DMS53 (cell line): ENCODE results near the gene HOXC6.

ENCODE experiments used
- DNase-seq: peaks from one replicate; lab custom pipeline; 2025; lab: John Stamatoyannopoulos, UW

The HOXC6 gene

DNA sequence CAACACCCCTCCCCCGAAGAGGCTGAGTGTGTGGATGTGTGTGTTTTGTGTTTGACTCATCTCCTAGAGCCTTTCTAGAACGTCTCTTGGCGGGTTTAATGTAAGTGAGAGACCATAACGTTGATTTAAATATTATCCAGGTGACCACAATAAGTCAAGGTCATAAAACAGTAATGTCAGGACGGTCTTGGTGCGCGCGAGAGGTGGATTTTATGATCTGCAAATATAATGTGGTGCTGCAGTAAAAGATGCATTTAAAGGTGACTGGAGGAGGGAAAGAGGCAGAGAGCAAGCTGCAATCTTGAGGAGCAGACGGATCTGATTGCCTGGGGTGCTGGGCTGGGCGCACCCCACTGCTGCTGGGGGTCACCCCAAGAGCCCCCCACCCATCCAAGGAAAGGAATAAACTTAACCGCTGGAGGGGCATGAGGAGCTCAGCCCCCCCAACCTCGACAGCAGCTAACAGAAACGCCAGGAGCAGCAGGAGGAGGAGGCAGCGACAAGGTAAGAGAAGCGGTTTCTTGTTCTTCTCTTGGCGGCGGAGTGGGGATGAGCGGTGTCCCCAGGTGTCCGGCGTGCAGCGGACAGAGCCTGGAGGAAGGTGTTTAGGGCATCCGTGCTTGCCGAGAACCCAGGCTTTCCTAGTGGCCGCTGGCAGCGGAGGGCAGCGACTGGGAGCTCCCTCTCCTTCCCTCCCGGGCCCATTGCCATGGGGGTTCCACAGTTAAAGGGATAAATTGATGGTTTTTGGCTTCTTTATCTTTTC is 37.7 kb upstream of the HOXC6 start:
- no peak for DNase-seq

DNA sequence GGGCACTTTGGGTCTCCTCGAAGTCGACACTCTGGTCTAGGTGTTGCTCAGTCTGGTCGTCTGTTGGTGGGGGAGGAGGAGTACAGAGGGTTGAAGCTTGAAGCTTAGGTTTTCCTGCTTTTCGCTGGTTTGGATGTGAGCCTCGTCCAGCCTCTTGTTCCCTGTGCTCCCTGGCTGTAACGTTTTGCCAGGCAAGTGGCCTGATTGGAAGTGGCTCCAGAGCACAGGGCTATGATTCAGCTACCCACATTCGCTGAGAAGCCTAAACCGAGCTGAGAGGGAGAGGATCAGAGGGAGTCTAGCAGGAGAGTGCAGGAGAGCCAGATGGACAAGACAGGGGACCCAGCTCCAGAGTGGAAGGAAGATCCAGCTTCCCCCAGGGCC is 37.2 kb upstream of the HOXC6 start:
- DNase-seq = no peak

DNA sequence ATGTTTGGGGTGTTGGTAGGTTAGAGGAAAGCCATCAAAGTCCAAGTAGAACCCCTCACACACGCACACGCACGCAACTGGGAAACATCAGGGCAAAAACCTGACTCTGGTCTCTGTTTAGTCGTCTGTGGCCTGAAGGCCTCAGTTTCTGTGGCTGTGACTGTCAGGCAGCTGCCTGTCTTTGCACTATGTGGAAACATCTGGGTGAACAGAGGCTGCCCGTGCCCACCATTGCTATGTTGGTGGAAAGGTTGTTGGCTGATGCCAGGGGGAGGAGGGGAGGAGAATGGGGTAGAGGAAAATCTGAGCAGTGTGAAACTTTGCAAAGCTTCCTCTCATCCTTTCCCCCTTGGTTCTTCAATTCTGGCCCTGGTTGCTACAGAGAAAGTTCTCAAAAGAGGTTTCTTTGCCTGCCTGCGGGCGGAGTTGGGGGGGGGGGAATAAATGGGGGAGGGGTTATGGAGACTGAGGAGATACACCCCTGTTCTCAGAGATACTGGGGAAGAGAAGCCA is 35.8 kb upstream of the HOXC6 start:
- DNase-seq = no peak

DNA sequence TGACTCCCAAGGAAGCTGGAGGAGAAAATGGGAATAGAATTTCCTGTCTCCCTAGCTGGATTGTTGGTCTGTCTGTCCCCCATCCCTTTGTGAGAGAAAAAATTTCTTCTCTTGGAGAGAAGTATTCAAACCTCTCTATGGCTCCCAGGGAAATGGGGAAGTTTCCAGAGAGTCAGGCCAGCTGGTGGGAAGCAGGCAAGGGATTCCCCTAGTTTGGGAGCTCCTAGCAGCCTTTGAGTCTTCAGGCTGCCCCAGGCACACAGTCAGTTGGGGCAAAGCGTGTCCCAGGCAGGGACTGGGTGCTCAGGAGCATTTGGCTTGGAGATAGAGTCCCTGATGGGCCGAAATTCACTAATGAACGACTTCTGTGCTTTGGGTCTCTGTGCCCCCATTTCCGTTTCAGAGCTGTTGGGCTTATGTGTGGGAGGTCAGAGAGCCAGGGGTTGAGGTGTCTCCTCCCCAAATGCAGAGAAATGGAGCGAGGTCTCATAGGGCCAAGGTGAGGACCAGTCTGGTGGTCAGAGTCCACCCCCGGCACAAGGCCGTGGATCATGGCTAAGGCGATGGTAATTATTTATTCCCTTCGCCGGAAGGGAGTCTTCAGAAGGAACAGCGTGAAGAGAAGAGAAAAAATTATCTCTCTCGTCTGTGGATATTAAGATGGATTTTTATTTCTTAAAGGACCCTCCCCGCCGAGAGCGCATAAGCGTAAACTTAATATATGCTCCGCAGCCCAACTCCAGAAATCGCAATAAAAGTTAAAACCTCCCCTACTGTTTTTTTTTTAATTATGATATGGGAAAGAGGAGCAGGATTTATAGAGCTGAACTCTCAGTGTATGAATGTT is 34.9 kb upstream of the HOXC6 start:
- DNase-seq = no peak

DNA sequence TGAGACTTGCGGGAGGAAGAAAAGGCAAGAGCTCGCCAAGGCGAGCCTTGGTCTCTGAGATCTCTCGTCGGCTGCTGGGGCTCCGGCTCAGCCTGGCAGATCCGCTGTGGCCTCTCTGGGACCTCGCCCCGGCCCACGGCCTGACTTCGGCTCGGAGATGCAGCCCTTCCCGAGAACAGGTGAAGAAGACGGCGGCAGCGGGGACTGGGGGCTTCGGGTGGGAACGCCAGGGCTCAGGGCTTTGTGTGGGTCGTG is 34.3 kb upstream of the HOXC6 start:
- no peak for DNase-seq

DNA sequence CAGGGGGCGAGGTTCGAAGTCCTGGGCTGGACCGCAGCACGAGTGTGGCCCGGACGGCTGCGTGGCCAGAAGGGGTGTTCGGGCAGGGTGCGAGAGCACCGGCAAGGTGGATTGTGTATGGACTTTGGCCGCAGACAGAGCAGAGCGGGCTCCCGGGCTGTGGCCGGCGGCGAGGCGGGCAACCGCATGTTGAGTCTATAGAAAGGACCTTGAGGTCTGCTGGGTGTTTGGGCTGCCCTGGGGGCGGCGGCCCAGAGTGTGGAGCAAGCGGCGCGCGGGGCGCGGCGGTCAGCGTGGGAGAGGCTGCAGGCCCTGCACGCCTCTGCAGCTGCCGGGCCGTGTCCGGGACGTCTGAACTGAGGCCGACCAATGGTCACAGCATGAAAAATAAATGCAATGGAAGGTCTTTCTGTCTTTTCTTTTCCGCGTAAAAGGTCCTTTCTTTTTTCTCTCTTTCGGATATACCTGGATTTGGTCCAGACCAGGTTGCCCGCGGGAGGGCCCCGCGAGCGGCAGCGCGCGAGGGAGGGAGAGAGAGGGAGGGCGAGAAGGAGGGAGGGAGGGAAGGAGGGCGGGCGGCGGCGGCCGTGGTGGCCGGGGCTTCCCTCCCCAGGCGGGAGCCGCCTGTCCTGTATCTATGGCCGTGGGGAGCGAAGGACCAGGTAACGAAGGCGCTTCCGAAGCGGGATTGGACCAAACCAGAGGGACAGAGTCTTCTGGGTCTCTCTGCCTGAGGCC is 33.8 kb upstream of the HOXC6 start:
- no peak for DNase-seq

DNA sequence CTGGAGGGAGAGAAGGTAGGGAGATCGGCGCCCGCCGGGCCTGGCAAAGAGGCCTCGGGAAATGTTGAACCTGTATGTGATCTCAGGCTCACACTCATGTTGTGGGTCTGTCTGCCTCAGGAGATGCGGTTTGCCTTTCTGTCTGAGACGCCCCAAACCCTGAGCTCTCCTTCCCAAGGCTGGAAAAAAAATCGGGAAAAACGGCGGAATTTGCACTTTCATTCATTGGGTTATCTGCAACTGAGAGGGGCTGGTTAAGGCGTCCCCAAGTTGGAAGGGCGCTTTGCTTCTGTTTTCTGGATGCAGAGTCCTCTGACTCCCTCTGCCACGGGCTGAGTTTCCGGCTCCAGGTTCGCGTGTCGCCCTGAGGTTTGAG is 33.2 kb upstream of the HOXC6 start:
- DNase-seq = no peak

DNA sequence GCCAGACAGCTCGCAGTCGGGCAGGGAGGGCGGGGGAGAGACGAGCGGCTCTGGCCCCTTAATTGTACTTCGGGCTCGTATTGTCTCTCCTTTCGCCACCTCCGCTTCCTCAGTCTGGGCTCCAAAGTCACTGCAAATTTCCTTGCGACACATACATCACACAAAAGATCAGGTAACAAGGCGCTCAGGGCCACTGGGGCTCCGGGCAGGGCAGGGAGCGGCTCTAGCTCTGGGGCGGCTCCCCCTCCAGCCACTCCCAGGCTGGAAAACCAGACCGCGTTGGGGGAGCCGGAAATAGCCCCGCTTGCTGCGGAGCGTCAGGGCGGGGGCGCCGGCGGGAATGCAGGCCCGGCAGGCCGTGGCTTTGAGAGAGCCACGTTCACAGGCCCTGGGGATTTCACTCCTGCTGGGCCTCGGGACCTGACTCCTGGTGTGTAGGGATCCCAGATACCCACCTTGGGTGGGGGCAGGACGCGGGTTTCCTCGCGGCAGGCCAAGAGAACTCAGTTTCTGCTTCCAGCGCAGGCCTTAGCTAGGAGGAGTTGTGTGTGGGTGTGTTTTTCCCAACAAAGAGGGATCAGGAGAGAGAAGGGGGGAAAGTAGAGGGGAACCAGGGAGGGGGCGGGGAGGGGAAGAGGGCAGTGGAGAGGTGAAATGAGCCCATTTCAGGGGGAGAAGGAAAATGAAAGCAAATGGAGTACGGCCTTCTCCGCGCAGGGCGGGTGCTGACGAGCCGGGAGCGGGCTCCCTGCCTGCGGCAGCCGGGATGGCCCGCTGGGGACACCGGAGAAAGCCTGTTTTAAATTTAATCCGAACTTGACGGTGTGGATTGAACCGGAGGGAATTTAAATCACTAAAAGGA is 32.6 kb upstream of the HOXC6 start:
- DNase-seq = peak; percentile 33

DNA sequence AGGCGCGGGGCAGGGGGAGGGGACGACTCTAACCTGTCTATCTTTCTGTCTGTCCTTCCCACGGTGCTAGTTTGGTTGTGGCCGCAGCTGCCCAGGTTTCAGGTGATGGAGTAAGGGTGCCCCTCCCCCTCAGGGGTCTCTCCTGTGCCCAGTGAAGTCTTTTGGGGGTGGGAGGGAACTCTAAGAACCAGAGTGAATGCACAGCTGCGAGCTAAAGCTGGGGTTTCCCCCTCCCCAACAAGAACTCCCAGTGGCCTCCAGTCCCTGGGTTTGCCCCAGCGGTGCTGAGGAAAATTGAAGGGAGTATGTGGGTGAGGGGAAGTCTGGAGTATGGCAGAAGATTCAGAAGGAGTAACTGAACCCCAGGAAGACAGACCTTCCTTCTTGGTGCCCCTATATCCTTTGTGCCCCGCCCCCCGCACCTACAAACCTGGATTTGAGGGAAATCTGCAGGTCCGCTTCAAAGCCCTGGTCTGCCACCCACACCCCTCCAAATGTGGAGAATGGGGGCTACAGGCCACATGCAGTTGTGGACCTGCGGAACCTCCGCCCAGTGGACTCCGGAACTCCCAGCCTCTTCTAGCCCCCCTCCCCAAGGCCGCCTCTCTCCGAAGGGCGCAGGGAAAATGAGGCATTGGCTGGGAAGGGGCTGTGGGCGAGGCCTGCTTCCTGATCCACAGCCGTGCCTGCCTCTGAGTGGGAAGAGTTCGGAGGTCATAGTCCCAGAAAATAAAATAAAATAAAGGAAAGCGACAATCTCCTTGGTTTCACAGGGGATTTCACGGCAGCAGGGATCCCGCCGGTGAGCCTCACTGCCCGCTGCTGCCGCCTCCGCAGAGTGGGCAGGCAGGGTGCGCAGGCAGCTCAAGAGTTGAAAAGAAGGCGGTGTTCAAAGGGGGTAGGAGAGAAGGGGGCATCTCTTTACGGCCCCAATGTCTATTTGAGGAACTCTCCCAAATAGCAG is 31.7 kb upstream of the HOXC6 start:
- DNase-seq = no peak

DNA sequence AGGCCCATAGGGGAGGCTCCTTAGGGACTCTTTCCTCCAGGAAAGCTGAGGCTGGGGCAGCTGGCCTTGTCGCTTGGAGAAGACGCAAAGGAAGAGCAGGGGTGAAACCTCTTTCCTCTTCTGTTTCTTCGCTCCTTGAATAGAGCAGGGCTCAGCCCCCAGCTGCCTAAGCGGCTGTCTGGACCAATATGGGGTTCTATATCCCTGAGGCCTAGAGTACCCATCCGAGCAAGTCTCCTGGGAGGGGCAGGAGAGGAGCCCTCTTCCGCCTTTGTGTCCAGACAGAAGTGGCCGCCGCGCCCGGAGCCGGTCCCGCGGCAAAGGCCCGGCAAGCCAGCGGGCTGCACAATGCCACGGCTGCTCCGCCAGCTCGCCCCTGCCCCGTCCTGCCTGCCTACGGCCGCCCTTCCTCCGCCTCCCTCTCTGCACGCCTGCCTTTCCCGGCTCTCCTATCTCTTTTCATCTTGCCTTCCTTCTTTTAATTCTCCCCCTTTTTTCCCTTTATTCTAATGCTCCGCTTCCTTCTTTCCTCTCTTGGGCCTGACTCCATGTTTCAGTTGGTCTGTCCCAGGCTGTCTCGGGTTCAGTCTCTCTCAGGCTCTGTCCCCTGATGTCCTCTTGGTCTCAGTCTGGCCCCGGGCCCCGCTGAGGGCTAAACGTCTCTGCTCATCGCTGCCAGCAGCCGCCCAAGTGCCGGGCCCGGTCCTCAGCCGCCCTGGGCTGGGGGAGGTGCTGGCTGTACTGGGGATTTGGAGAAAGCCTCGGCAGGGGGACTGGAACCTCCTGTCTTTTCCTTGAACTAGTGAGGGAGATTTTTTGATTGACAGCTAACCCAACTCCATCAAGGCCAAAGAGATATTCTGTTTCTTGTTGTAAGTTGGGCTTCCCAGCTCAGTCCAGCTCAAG is 30.8 kb upstream of the HOXC6 start:
- DNase-seq = no peak

DNA sequence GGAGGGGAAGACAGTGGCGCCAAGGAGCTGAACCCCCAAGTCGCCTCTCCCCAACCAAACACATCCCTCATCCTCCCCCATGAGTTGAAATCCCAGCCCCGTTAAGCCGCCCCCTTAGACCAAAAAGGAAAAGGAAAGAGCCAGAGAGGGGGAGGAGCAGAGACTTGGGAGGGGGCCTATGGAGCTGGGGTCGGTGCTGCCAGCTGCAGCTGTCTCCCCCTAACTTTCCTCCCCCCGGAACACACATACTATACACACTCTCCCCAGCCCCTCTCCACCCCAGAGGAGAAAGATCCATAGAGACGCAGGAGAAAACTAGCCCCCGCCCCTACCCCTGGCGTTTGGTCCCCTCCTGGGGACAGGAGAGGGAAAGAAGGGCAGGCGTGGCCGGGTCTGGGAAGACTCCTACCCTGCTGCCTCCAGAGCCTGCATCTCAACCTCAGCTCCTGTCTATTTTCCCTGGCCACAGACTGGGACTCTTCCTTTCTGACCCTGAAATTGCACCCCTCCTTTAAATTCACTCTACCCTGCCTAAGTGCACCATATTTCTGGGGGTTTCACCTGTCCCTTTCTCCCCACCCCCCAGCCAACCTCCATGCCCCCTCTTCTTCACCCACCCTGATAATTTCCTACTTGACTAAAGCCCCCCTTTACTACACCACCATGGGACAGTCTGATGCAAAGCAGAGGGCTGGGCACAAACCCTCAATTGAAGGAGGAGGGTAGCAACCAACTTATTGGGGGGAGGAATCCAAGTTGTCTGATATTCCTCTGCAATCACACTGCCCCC is 29.9 kb upstream of the HOXC6 start:
- DNase-seq = no peak

DNA sequence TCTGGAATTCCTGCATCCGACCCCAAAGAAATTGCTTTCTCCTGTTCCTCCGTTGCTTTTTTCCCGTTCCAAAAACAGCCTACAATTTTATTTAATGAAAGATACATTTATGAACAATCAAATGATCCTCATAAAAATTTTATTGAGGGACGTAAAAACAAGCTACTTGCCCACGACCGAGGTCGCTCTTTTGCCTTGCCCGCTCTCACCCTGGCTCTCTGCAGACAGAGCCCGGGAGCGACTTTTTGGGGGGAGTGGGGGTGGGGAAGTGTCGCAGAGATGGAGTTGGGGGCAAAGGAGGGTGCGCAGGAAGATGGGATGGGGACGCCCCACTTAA is 29.4 kb upstream of the HOXC6 start:
- DNase-seq = no peak

DNA sequence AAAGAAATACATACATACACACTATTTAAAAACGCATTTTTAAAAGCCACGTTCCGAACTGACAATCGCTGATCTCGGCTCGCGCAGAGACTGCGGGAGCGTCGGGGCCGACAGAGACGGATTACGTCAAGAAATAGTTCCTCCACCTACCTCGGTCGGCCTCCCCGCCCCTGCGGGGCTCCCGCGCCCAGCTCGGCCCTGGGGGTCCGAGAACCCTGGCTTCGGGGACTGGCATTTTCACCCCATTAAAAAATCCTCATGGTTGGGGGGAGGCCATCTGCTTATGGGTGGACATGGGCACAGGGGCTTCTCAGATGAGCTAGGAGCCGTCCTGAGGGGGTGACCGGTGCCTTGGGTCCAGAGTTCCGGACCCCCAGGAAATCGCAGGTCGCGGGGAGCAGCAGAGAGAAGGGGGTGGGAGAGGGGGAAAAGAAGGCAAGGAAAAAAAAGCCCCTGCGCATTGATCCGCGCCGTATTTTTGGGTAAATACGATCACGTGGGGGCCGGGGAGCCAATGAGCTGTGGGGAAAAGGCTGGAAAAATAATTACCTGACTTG is 28.6 kb upstream of the HOXC6 start:
- peak; percentile 48 for DNase-seq

DNA sequence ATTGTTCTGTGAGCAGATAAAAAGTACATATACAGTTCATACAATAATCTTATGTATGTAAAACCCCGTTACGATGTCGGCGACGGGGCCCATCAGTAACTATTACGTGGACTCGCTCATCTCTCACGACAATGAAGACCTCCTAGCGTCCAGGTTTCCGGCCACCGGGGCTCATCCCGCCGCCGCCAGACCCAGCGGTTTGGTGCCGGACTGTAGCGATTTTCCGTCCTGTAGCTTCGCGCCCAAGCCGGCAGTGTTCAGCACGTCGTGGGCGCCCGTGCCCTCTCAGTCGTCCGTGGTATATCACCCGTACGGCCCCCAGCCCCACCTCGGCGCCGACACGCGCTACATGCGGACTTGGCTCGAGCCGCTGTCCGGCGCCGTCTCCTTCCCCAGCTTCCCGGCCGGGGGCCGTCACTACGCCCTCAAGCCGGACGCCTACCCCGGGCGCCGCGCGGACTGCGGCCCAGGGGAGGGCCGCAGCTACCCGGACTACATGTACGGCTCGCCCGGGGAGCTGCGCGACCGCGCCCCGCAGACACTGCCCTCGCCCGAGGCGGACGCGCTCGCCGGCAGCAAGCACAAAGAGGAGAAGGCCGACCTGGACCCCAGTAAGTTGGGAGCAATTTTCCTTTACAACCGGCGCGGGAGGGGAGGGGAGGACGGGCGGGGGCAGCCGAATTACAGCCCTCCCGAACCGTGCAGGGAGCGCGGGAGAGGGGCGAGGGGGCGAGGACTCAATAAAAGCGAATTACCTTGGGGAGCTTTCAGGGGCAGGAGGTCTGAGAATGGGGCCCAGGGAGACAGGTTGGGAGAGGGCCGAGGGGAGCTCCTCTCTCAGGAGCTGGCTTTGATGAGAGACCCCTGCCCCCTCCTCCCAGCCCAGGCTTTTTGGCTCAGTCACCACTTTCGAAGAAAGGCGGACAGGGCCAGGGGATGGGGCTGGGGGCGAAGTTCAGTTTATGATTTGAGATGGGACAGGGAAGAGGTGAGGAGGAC is 27.8 kb upstream of the HOXC6 start, which contains the start of gene HOXC9:
HOXC9 (plus strand) TSS at position 46 of the 999 bp plus-strand sequence; CDS start at position 74, 28 bp downstream.
- peak; percentile 35 for DNase-seq

DNA sequence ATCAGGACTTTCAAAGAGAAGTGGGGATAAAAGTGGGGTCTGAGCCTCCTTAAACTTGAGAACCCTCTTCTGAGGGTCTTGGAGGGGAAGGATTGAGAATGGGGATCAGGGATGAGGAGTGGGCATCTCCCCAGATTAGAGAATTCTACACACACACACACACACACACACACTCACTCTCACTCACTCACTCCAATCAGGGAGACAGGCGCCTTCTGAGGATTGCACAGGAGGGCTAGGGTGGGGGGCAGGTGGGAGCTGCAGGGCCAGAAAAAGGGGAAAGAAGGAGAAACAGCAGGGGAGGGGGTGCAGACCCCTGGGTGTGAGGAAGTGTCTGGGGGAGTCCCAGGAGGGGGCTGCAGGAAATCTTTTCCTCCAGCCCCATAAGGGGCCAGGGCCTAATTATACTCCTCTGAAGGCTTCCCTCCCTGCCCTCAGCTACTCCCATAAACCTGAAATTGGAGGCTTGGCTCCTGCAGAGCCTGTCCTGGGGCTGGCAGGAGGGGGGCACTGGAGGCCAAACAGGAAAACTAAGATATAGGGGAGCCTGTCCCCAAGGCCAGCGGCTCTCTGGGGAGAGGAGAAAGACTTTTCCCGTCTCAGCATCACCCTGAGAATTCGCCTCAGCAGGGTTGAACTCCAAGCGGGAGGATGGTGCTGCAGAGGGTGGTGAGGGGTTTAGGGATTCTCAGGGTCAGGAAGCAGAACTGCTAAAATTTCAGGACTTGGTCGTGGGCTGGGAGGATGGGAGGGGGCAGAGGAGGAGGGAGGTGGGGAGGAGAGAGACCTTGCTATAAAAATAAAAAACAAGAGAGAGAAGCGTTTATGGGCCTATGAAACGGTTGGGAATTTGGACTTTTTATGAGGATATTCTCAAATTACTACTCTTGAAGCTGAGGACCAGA is 26.7 kb upstream of the HOXC6 start:
- DNase-seq = no peak

DNA sequence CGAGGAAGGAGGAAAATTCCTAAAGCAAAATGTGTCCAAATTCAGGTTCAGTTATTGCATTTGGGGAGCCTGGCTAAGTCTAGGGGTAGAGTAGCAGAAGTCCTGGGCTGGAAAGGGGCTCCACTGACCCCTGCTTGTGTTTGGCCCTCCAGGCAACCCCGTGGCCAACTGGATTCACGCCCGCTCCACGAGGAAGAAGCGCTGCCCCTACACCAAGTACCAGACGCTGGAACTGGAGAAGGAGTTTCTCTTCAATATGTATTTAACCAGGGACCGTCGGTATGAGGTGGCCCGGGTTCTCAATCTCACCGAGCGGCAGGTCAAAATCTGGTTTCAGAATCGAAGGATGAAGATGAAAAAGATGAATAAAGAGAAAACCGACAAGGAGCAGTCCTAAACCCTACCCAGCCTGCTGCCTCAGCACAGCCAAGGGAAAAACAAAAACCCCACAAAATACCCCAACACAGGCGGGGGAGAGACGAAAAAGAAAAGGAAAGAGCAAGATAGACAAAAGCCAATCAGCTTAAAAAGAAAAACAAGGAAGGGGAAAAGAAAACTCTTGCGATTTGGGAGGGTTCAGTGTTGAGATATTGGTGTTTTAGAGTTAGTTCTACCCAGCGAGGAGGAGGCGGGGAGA is 25.8 kb upstream of the HOXC6 start:
- no peak for DNase-seq
